PC-9 (cell line): Measurements from ENCODE around the gene INMT. TPM values are rescaled to one million over a fixed set of nuclear protein-coding genes. Genes with fewer than 3 reads are reported as not detected.

Experiments
- BruUV-seq: library from RNA; stranded (reverse); fragments of 400-500 nt; replicated peaks from 2 replicates; lab custom pipeline; 2021; lab: Mats Ljungman, UMichigan
- CTCF ChIA-PET: fragments of 300-600 bp; sonication (Branson Sonifier 250); formaldehyde crosslinking; loops from one replicate; lab custom pipeline; 2022; ENCODE audit warnings: antibody characterized with exemption; lab: Charles Lee
- POLR2A ChIA-PET: fragments of 300-600 bp; sonication (Branson Sonifier 250); formaldehyde crosslinking; loops from one replicate; lab custom pipeline; 2022; ENCODE audit warnings: antibody characterized with exemption; ENCODE audit not compliant: unreplicated experiment; lab: Charles Lee
- DNase-seq, 2 experiments: peaks; one replicate each; pipeline versions ENCODE4 v3.0.0 to v3.0.0-alpha.2; 2015 to 2022; ENCODE audit warnings: mixed read lengths in 1 of 2
- H2AFZ ChIP-seq: fragments of 200-600 bp; sonication (generic); 2 replicates; pipeline ENCODE4 v1.8.1; 2017; ENCODE audit warnings: antibody characterized with exemption
- H3F3A ChIP-seq: fragments of 200-600 bp; sonication (generic); 2 replicates; pipeline ENCODE4 v1.8.1; 2017; ENCODE audit warnings: antibody characterized with exemption, mild to moderate bottlenecking, low read depth; ENCODE audit not compliant: insufficient read depth
- H3K27ac ChIP-seq: fragments of 200-600 bp; sonication (generic); 2 replicates; pipeline ENCODE4 v1.6.1; 2016; ENCODE audit warnings: mixed run types
- H3K27me3 ChIP-seq: fragments of 200-600 bp; sonication (generic); 2 replicates; pipeline ENCODE4 v1.6.1; 2016; ENCODE audit warnings: low read depth, mixed run types; ENCODE audit not compliant: insufficient read depth
- H3K36me3 ChIP-seq: fragments of 200-600 bp; sonication (generic); 2 replicates; pipeline ENCODE4 v1.6.1; 2016; ENCODE audit warnings: low read depth, mixed run types
- H3K4me1 ChIP-seq: fragments of 200-600 bp; sonication (generic); replicated peaks from 2 replicates; pipeline ENCODE4 v1.6.1; 2016; ENCODE audit warnings: mixed run types; ENCODE audit not compliant: insufficient read depth
- H3K4me2 ChIP-seq: fragments of 200-600 bp; sonication (generic); 2 replicates; pipeline ENCODE4 v1.6.1; 2017; ENCODE audit warnings: mixed run types
- H3K4me3 ChIP-seq: fragments of 200-600 bp; sonication (generic); 2 replicates; pipeline ENCODE4 v1.6.1; 2016; ENCODE audit warnings: mixed run types
- H3K79me2 ChIP-seq: fragments of 200-600 bp; sonication (generic); 2 replicates; pipeline ENCODE4 v1.6.1; 2017; ENCODE audit warnings: low read depth, mixed run types
- H3K9me2 ChIP-seq: fragments of 200-600 bp; sonication (generic); 2 replicates; pipeline ENCODE4 v1.8.1; 2017; ENCODE audit warnings: mild to moderate bottlenecking; ENCODE audit not compliant: insufficient read depth
- H3K9me3 ChIP-seq: fragments of 200-600 bp; sonication (generic); 2 replicates; pipeline ENCODE4 v1.8.1; 2016; ENCODE audit warnings: low read depth; ENCODE audit not compliant: insufficient read depth
- H4K20me1 ChIP-seq: fragments of 200-600 bp; sonication (generic); 2 replicates; pipeline ENCODE4 v1.8.1; 2017; ENCODE audit not compliant: insufficient read depth
- CTCF ChIP-seq: fragments of 200-600 bp; sonication (generic); conservative IDR thresholded peaks from 2 replicates; pipeline ENCODE4 v1.6.1; 2017; ENCODE audit warnings: mixed run types, antibody characterized with exemption, mild to moderate bottlenecking, moderate library complexity
- EZH2 ChIP-seq: fragments of 200-600 bp; sonication (generic); IDR thresholded peaks from 2 replicates; pipeline ENCODE4 v1.8.0; 2017; ENCODE audit warnings: antibody characterized with exemption, low read depth
- intact Hi-C: fragments of 100-400 bp; cut with micrococcal nuclease; formaldehyde crosslinking; loops from one replicate; pipeline ENCODE4 v1.10.0; 2022; ENCODE audit not compliant: unreplicated experiment
- total RNA-seq: library from RNA; stranded (reverse); gene quantifications from 2 replicates; pipeline ENCODE4 v1.2.3, GENCODE V29; 2021

The INMT gene
- total RNA-seq, 1 experiment from 2014 or later = not detected

GRCh38 chr7:30805081-30805691, 53.3 kb downstream of the INMT start:
- Histone ChIP-seq H3F3A (peaks cover 4% of the 10 kb centered on the region; the same call in 1 of the 2 replicates), H3K4me2 (no peak overlapping the region), H3K27me3 (no peaks in the 10 kb centered on the region), H3K4me3 (no peak overlapping the region), H3K36me3 (no peaks in the 10 kb centered on the region), H3K4me1 (peaks cover 17% of the 10 kb centered on the region), H3K27ac (no peak overlapping the region), H3K79me2 (no peaks in the 10 kb centered on the region), H3K9me3 (no peaks in the 10 kb centered on the region), H2AFZ (no peak overlapping the region), H3K9me2 (no peaks in the 10 kb centered on the region; the same call in 1 of the 2 replicates), H4K20me1 (peaks cover 3% of the 10 kb centered on the region; the same call in 1 of the 2 replicates)
- intact Hi-C loops = no loop called here
- TF ChIP-seq CTCF = no peak
- CTCF ChIA-PET = no interaction called here
- BruUV-seq = no TSS peak
- no peak for DNase-seq
- POLR2A ChIA-PET = no interaction called here

- H2AFZ ChIP-seq = no peak overlapping the region
- intact Hi-C loops = no loop called here
- no peak overlapping the region for H3K4me2 ChIP-seq
- H3K9me2 ChIP-seq = no peaks in the 10 kb centered on the region; the same call in 1 of the 2 replicates
- no peak overlapping the region for H3K4me3 ChIP-seq
- no peak overlapping the region for H3K27ac ChIP-seq
- TF ChIP-seq EZH2 (no peak), CTCF (no peak)
- ChIA-PET CTCF (no interaction called here), POLR2A (no interaction called here)
- no peaks in the 10 kb centered on the region for H3F3A ChIP-seq
- no peaks in the 10 kb centered on the region for H3K27me3 ChIP-seq
- BruUV-seq = no TSS peak
- H3K36me3 ChIP-seq = no peaks in the 10 kb centered on the region
- H3K79me2 ChIP-seq = no peaks in the 10 kb centered on the region
- no peak for DNase-seq
- H3K4me1 ChIP-seq = peaks cover 14% of the 10 kb centered on the region
- H3K9me3 ChIP-seq = no peaks in the 10 kb centered on the region
- H4K20me1 ChIP-seq = peaks cover 3% of the 10 kb centered on the region; the same call in 1 of the 2 replicates
Measured at GRCh38 chr7:30805931-30806330, 54.0 kb downstream of the INMT start.

Other genes starting within 250 kb of the INMT start
- gene GGCT, start 247.3 kb upstream of the INMT start, total RNA-seq = 151 and 162 TPM in 2 replicates
- 272 and 274 TPM in 2 replicates for gene GARS1, start 157.3 kb upstream of the INMT start, total RNA-seq
- gene CRHR2, start 69.7 kb upstream of the INMT start, total RNA-seq = not detected in 2 replicates
- gene MINDY4, start 19.3 kb downstream of the INMT start, total RNA-seq = 11.5 and 14.8 TPM in 2 replicates
- 4.0 and 4.8 TPM in 2 replicates for gene AQP1, start 159.7 kb downstream of the INMT start, total RNA-seq
- not detected in 2 replicates for gene GHRHR, start 211.8 kb downstream of the INMT start, total RNA-seq